CD4-positive, alpha-beta memory T cell (primary cell): Measurements from ENCODE around the gene SLC35F4. TPM values are rescaled to one million over a fixed set of nuclear protein-coding genes. Genes with fewer than 3 reads are reported as not detected.

ENCODE experiments used
- CTCF ChIA-PET: fragments of 350-600 bp; sonication (Branson Sonifier 250); formaldehyde crosslinking; loops from one replicate; lab custom pipeline; 2021; ENCODE audit warnings: inconsistent platforms; ENCODE audit not compliant: partially characterized antibody; lab: Charles Lee
- POLR2A ChIA-PET: fragments of 350-600 bp; sonication (Branson Sonifier 250); formaldehyde crosslinking; loops from one replicate; lab custom pipeline; 2021; ENCODE audit not compliant: partially characterized antibody; lab: Charles Lee
- DNase-seq, 5 donors: peaks; one replicate each; pipeline versions ENCODE4 v3.0.0 to v3.0.0-alpha.2; 2020 to 2022; ENCODE audit warnings: mixed read lengths in 1 of 5
- H3K27ac ChIP-seq: one replicate; pipeline ENCODE4 v1.7.0; 2013; ENCODE audit warnings: low read depth, low read length
- H3K27me3 ChIP-seq: 2 replicates; pipeline ENCODE4 v1.7.0; 2013; ENCODE audit warnings: mild to moderate bottlenecking, low read length, moderate library complexity; ENCODE audit not compliant: insufficient read depth
- H3K36me3 ChIP-seq: 2 replicates; pipeline ENCODE4 v1.7.0; 2013; ENCODE audit warnings: mild to moderate bottlenecking, low read length, moderate library complexity; ENCODE audit not compliant: insufficient read depth
- H3K4me1 ChIP-seq: 2 replicates; pipeline ENCODE4 v1.7.0; 2013; ENCODE audit warnings: mild to moderate bottlenecking, low read length, moderate library complexity; ENCODE audit not compliant: insufficient read depth
- H3K4me3 ChIP-seq, 2 donors: one replicate each; pipeline ENCODE4 v1.7.0; 2013; ENCODE audit warnings: low read length in 2 of 2, mild to moderate bottlenecking in 1 of 2
- H3K9me3 ChIP-seq, 2 donors: one replicate each; pipeline ENCODE4 v1.7.0; 2013; ENCODE audit warnings: low read length in 2 of 2, control low read depth in 1 of 2; ENCODE audit not compliant: control insufficient read depth in 1 of 2
- H3K27ac Mint-ChIP-seq, 7 donors: one replicate each; pipeline ENCODE4 v1.8.0; 2020 to 2021; ENCODE audit warnings: mixed read lengths in 7 of 7, mild to moderate bottlenecking in 6 of 7, inconsistent platforms in 3 of 7, moderate library complexity in 3 of 7
- H3K27me3 Mint-ChIP-seq, 2 donors: one replicate each; pipeline ENCODE4 v1.8.0; 2020 to 2021; ENCODE audit warnings: mixed read lengths in 2 of 2
- H3K36me3 Mint-ChIP-seq, 2 donors: one replicate each; pipeline ENCODE4 v1.8.0; 2020 to 2021; ENCODE audit warnings: mixed read lengths in 2 of 2, inconsistent platforms in 1 of 2, mild to moderate bottlenecking in 1 of 2
- H3K4me1 Mint-ChIP-seq, 4 donors: one replicate each; pipeline ENCODE4 v1.8.0; 2020 to 2021; ENCODE audit warnings: mixed read lengths in 4 of 4, mild to moderate bottlenecking in 1 of 4
- H3K4me3 Mint-ChIP-seq, 8 donors: one replicate each; pipeline ENCODE4 v1.8.0; 2020 to 2021; ENCODE audit warnings: mixed read lengths in 8 of 8, mild to moderate bottlenecking in 7 of 8, moderate library complexity in 6 of 8, inconsistent platforms in 3 of 8
- H3K9me3 Mint-ChIP-seq, 8 donors: one replicate each; pipeline ENCODE4 v1.8.0; 2020 to 2021; ENCODE audit warnings: mixed read lengths in 8 of 8, mild to moderate bottlenecking in 5 of 8, inconsistent platforms in 3 of 8, moderate library complexity in 1 of 8
- intact Hi-C: fragments of 100-400 bp; cut with micrococcal nuclease; formaldehyde crosslinking; loops from one replicate; pipeline ENCODE4 v1.15.1; 2023
- polyA plus RNA-seq, 2 donors: library from polyadenylated mRNA; unstranded; fragments of 300-500 nt; fragmentation: Illumina TruSeq; gene quantifications; one replicate each; pipeline ENCODE4 v1.2.3, GENCODE V29; 2021
- total RNA-seq, 2 experiments: library from RNA; stranded (reverse); gene quantifications; one replicate each; pipeline ENCODE4 v1.2.3, GENCODE V29; 2021

SLC35F4 gene
- total and polyA plus RNA-seq, 4 experiments from 2014 or later: not detected

DNA sequence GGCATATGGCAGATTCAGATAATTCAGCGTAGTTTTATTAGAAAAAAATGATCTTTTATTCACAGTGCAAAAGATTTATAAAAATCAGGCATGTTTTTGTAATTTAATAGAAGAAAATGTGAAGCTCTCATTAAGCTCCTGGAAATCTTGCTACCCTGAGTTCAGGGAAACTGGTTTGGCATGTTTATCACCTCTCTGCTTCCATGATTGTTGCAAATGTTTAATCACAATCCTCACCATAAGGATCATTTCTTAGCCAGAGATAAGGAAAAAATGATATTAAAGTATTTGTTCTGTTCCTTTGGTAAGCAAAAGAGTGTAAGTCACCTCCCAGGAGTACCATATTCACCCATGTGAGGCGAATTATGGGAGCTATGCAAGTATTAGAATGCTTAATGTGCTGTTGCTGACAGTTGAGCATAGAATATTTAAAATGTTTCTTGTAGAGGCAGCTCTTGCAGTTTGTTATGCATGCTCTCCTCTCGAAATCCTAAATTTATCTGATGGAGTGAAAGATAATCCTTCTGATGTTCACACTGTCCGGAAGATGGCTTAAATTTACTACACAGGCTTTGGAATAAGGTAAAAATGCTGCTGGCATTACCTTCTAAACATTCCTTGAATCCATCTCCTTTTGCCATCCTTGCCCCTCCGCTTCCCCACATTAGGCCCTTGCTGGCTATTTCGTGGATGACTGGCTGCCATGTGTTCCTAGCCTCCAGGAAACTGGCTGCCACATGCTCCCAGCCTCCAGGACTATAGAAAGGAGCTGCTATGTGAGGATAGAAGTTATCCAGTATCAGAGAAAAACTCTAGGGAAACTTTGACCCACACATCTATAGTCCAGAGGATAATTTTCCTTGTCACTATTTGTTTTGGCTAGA lies 256.5 kb downstream of the SLC35F4 start:
- H3K9me3 ChIP-seq: no peaks in the 10 kb centered on the region
- Mint-ChIP-seq H3K4me1 (no peaks in the 10 kb centered on the region), H3K27ac (no peak overlapping the region), H3K4me3 (no peak overlapping the region), H3K27me3 (no peaks in the 10 kb centered on the region), H3K36me3 (no peaks in the 10 kb centered on the region), H3K9me3 (peaks cover 0 to 21% (median 10%) of the 10 kb centered on the region in 8 donors)
- ChIA-PET CTCF (no interaction called here), POLR2A (no interaction called here)
- H3K4me1 ChIP-seq: no peaks in the 10 kb centered on the region
- no peak for DNase-seq
- no peaks in the 10 kb centered on the region for H3K27me3 ChIP-seq
- no peak overlapping the region for H3K27ac ChIP-seq
- H3K4me3 ChIP-seq: no peak overlapping the region
- intact Hi-C loops: no loop called here
- H3K36me3 ChIP-seq: no peaks in the 10 kb centered on the region

GRCh38 chr14:57607086-57607485 lies 258.8 kb downstream of the SLC35F4 start:
- no peak overlapping the region for H3K4me3 ChIP-seq
- ChIA-PET CTCF (no interaction called here), POLR2A (no interaction called here)
- no peaks in the 10 kb centered on the region for H3K27me3 ChIP-seq
- no peak for DNase-seq
- no peaks in the 10 kb centered on the region for H3K4me1 ChIP-seq
- no peaks in the 10 kb centered on the region for H3K9me3 ChIP-seq
- intact Hi-C loops: no loop called here
- no peaks in the 10 kb centered on the region for H3K4me1 Mint-ChIP-seq
- no peaks in the 10 kb centered on the region for H3K36me3 Mint-ChIP-seq
- H3K36me3 ChIP-seq: no peaks in the 10 kb centered on the region
- H3K4me3 Mint-ChIP-seq: no peak overlapping the region
- no peak overlapping the region for H3K27ac Mint-ChIP-seq
- no peaks in the 10 kb centered on the region for H3K27me3 Mint-ChIP-seq
- no peak overlapping the region for H3K27ac ChIP-seq
- peaks cover 0 to 24% (median 13%) of the 10 kb centered on the region in 8 donors for H3K9me3 Mint-ChIP-seq

DNA sequence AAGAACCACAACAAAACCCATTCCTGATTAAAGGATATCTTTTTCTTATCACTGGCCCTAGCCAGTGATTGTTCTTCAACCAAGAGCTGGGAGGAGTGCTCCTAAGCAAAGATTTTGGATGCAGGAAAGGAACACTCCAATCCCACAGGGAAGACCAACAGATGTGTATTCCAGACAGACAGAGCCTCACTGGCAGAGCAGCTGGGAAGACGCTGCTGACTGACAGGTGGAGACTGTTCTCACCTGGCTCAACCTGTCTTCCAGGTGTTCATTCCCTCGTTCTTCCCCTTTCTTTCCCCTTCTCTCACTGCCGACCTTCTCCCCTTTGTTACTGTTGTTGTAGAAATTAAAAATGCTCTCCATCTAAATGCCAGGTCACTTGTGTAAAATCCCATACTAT lies 282.5 kb downstream of the SLC35F4 start:
- Histone ChIP-seq H3K36me3 (no peaks in the 10 kb centered on the region), H3K4me1 (no peaks in the 10 kb centered on the region), H3K4me3 (no peak overlapping the region), H3K27ac (no peak overlapping the region), H3K27me3 (no peaks in the 10 kb centered on the region), H3K9me3 (no peaks in the 10 kb centered on the region)
- Mint-ChIP-seq H3K27me3 (no peaks in the 10 kb centered on the region), H3K4me1 (no peaks in the 10 kb centered on the region), H3K9me3 (peaks cover 2 to 32% (median 17%) of the 10 kb centered on the region in 8 donors), H3K4me3 (no peak overlapping the region), H3K36me3 (peaks cover 2 to 3% of the 10 kb centered on the region in 2 donors), H3K27ac (no peak overlapping the region)
- DNase-seq: no peak
- intact Hi-C loops: no loop called here
- ChIA-PET POLR2A (no interaction called here), CTCF (no interaction called here)

DNA sequence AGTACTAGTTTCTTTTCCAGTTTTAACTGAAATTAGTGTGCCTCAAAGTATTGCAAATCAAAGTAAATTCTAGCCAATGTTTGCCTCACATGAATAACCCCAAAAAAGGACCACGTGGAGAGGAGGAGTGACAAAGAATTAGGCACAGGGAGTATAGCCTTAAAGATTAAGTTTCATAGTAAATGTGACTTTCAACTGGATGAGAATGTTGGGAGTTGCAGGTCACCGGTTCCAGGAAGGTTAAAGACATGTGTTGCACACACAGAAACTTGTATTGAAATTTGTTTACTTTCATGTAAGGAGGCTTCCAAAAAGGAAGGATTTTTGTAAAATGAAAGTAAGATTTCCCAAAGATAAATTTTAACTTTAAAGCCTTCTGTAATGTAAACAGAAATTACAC lies 283.1 kb downstream of the SLC35F4 start:
- no peak overlapping the region for H3K4me3 ChIP-seq
- Mint-ChIP-seq H3K4me3 (no peak overlapping the region), H3K27me3 (no peaks in the 10 kb centered on the region), H3K36me3 (peaks cover 2 to 3% of the 10 kb centered on the region in 2 donors), H3K9me3 (peaks cover 2 to 32% (median 15%) of the 10 kb centered on the region in 8 donors), H3K27ac (no peak overlapping the region), H3K4me1 (no peaks in the 10 kb centered on the region)
- no peaks in the 10 kb centered on the region for H3K9me3 ChIP-seq
- no peaks in the 10 kb centered on the region for H3K27me3 ChIP-seq
- no peaks in the 10 kb centered on the region for H3K4me1 ChIP-seq
- intact Hi-C loops: no loop called here
- ChIA-PET POLR2A (no interaction called here), CTCF (no interaction called here)
- DNase-seq: no peak
- no peak overlapping the region for H3K27ac ChIP-seq
- H3K36me3 ChIP-seq: no peaks in the 10 kb centered on the region

DNA sequence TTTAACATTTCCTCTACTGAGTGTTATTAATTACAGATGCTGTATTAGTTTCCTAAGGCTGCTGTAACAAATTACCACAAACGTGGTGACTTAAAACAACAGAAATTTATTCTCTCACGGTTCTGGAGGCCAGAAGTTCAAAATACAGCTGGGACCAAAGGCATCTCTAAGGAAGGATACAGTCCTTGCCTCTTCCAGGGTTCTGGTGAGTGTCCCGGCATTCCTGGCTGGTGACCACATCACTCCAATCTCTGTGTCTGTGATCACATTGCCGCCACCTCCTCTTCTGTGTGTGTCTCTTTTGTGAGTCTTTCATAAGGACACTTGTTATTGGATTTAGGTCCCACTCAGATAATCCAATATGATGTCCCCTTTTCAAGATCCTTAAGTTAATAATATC lies 287.1 kb downstream of the SLC35F4 start:
- peaks cover 2 to 3% of the 10 kb centered on the region in 2 donors for H3K36me3 Mint-ChIP-seq
- H3K27ac Mint-ChIP-seq: no peak overlapping the region
- no peak for DNase-seq
- no peak overlapping the region for H3K4me3 Mint-ChIP-seq
- no peaks in the 10 kb centered on the region for H3K27me3 Mint-ChIP-seq
- ChIA-PET CTCF (interaction anchor here (0.6 kb wide), 1 partner anchor 141 kb away, joined by 3 read pairs; no protein-coding TSS in a partner anchor), POLR2A (interaction anchor here (0.6 kb wide), 1 partner anchor 32 kb away, joined by 3 read pairs; no protein-coding TSS in a partner anchor)
- no peak overlapping the region for H3K27ac ChIP-seq
- peaks cover 0 to 9% (median 4%) of the 10 kb centered on the region in 8 donors for H3K9me3 Mint-ChIP-seq
- H3K27me3 ChIP-seq: no peaks in the 10 kb centered on the region
- no peaks in the 10 kb centered on the region for H3K4me1 ChIP-seq
- intact Hi-C loops: no loop called here
- no peaks in the 10 kb centered on the region for H3K4me1 Mint-ChIP-seq
- H3K9me3 ChIP-seq: no peaks in the 10 kb centered on the region
- no peaks in the 10 kb centered on the region for H3K36me3 ChIP-seq
- no peak overlapping the region for H3K4me3 ChIP-seq

GRCh38 chr14:57576498-57576897 lies 289.4 kb downstream of the SLC35F4 start:
- Mint-ChIP-seq H3K27me3 (no peaks in the 10 kb centered on the region), H3K27ac (no peak overlapping the region), H3K4me3 (no peak overlapping the region), H3K4me1 (no peaks in the 10 kb centered on the region), H3K9me3 (no peaks in the 10 kb centered on the region), H3K36me3 (no peaks in the 10 kb centered on the region)
- H3K4me1 ChIP-seq: no peaks in the 10 kb centered on the region
- DNase-seq: no peak
- no peaks in the 10 kb centered on the region for H3K27me3 ChIP-seq
- ChIA-PET POLR2A (no interaction called here), CTCF (no interaction called here)
- H3K27ac ChIP-seq: no peak overlapping the region
- no peaks in the 10 kb centered on the region for H3K36me3 ChIP-seq
- H3K9me3 ChIP-seq: no peaks in the 10 kb centered on the region
- no peak overlapping the region for H3K4me3 ChIP-seq
- intact Hi-C loops: no loop called here

DNA sequence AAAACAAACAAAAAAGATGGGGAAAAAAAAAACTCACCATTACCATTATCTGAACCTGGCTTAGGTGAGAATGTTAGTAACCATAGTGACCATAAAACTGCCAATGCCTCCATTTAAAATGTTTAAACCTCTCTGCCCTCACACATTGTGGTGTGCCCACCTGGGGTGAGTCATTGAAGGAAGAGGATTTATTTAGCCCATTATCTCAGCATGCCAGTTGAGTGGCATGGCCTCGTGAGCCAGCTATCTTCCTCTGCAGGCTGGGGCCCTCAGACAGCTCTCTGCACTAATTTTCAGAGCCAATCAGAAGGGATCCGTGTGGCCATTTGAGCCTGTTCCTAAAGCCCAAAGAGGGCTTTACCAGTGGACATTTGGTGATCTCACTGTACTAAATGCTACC lies 290.4 kb downstream of the SLC35F4 start:
- no peak for DNase-seq
- Mint-ChIP-seq H3K27me3 (no peaks in the 10 kb centered on the region), H3K36me3 (no peaks in the 10 kb centered on the region), H3K4me1 (no peaks in the 10 kb centered on the region), H3K27ac (no peak overlapping the region), H3K4me3 (no peak overlapping the region), H3K9me3 (no peaks in the 10 kb centered on the region)
- intact Hi-C loops: no loop called here
- POLR2A ChIA-PET: no interaction called here
- CTCF ChIA-PET: no interaction called here
- no peaks in the 10 kb centered on the region for H3K27me3 ChIP-seq
- H3K36me3 ChIP-seq: no peaks in the 10 kb centered on the region
- no peaks in the 10 kb centered on the region for H3K4me1 ChIP-seq
- no peak overlapping the region for H3K4me3 ChIP-seq
- no peaks in the 10 kb centered on the region for H3K9me3 ChIP-seq
- H3K27ac ChIP-seq: no peak overlapping the region
